GM18517 (cell line): ENCODE data around the gene PDGFA.

ENCODE experiments used
- ATAC-seq: cut with Tn5 transposase; IDR thresholded peaks from one replicate; pipeline ENCODE4 v1.9.1; 2021; ENCODE audit warnings: mild to moderate bottlenecking, moderate library complexity; ENCODE audit not compliant: unreplicated experiment

The PDGFA gene

DNA sequence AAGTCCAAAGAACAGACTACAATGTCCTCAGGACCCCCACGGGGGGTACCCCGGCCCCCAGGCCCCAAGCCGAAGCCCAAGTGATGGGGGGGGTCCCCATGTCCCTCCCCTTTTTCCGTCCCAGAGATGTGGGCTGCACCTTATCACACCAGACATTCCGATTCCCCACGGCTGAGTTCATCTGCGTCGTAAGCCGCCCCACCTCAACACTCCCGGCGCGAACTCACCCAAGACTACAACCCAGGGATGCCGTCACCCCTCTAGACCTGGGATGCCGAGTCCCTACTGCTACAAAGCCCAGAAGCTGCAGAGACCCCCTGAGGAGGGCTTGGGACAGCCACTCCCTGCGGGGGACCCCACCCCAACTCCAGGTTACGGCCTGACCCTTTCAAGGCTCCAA lies 14.5 kb downstream of the PDGFA start:
- ATAC-seq, result no peak

- no peak for ATAC-seq
Measured at GRCh38 chr7:504221-505111, 15.2 kb downstream of the PDGFA start.

DNA sequence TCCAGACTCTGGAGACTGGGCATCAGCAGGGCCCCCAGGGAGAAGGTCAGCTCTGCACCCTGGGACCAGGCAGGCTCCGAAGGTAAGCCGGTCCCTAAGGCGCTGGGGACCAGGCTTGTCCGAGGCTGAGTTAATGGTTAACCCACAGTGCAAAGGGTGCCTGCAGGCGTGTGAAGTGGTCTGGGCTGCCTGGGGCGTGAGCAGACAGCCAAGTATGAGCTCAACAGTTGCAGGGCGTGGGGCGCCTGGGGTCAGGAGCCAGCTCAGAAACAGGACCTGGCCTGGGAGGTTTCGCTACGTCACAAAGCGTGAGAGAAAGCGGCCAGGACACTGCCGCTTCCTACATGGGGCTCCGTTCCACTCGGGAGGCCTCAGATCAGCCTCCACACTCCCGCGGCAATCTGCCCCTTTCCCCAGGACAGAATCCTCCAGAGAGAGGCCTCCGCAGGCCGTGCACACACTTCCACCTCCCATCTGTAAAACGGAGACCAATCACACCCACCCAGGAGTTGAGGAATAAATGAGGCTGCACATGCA lies 16.0 kb downstream of the PDGFA start:
- ATAC-seq, result no peak

DNA sequence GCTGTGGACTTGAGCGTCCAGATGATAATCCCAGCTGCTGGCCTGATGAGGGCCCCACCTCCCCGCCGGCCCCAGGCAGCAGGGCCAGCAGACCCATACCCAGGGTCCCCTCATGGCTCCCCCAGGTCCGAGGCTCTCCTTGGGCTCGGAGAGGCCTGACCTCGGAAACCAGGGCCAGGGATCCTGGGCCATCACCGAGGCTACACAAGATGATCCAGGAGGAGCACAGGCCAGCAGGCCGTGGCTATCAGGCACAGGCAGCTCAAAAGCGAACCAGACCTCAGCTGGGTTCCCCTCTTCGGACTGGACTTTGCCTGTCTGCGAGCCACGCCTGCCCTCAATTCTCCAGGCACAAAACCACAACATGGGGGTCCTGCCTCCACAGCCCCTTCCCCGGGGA lies 17.4 kb downstream of the PDGFA start:
- ATAC-seq, result no peak

DNA sequence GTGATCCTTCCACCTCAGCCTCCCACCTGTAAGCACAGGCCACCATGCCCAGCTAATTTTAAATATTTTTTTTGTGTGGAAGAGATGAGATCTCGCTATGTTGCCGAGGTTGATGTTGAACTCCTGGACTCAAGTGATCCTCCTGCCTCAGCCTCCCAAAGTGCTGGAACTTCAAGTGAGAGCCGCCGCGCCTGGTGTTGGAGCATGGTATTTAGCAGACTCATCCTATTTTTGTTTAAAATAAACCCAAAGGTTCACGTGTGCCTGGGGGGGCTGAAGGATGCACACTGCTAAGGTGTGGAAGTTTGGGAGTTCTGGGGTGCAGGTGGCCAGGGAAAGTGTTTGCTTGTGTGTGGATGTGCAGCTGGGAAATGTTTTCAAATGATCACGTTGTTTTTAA lies 18.1 kb downstream of the PDGFA start:
- ATAC-seq, result no peak

DNA sequence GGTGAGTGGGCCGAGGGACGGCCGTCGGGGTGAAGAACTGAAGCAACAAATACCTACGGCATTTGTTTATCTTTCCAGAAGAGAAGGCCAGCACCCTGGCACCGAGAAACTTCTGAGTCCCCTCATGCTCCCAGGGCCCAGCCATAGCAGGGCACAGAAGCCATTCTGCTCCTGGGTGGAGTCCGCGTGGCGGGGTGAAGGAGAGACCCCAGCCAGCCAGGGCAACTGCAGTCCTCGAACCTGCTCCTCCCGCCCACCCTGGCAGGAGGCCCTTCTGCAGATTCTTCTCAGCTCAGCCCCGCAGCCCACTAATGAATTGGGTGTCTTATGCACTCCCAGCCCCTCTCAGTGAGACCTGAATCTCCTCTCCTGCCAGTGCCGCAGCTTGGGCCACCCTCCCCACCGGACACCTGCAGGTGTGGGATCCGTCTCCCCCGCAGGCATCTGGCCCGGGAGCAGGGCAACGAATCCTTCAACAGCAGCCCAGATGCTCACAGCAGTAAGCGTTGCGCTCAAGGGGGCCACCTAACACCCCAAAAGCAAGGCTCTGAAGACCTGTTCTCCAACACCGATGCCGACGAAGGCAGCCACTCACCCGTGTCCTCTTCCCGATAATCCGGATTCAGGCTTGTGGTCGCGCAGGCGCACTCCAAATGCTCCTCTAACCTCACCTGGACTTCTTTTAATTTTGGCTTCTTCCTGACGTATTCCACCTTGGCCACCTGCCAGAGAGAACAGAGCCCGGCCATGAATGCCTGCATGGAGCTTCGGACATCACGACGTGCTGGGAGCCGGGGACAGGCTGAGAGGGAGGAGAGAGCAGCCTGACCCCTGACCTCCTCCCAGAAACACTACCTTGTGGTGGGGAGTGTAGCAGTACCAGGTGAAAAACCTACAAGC lies 18.9 kb downstream of the PDGFA start:
- no peak for ATAC-seq

DNA sequence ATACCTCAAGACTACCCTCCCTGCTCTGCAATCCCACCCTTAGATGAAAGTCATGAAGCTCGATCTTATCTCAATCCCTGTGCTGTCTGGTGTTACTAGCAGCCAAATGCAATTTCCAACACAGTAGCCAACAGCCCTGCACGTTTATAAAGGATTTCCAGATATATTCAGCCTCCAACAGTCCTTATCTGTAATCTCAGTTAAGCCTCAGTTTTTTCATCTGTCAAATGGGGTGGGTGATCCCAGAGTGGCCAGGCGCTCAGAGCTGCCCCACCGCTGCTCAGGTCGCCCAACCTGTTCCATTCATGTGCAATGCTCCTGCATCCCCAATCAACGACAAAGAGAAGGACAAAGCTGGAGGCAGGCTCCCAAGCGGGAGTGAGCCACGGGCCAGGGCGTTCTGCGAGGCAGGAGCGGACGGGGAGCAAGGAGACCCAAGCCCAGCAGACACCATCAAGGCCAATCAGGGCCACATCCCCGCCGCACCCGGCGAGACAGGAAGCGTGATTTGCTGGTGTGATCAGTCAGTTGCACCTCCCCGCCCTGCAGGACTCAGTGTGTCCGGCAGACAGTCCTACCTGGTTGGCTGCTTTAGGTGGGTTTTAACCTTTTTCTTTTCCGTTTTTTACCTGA lies 19.7 kb downstream of the PDGFA start:
- no peak for ATAC-seq

DNA sequence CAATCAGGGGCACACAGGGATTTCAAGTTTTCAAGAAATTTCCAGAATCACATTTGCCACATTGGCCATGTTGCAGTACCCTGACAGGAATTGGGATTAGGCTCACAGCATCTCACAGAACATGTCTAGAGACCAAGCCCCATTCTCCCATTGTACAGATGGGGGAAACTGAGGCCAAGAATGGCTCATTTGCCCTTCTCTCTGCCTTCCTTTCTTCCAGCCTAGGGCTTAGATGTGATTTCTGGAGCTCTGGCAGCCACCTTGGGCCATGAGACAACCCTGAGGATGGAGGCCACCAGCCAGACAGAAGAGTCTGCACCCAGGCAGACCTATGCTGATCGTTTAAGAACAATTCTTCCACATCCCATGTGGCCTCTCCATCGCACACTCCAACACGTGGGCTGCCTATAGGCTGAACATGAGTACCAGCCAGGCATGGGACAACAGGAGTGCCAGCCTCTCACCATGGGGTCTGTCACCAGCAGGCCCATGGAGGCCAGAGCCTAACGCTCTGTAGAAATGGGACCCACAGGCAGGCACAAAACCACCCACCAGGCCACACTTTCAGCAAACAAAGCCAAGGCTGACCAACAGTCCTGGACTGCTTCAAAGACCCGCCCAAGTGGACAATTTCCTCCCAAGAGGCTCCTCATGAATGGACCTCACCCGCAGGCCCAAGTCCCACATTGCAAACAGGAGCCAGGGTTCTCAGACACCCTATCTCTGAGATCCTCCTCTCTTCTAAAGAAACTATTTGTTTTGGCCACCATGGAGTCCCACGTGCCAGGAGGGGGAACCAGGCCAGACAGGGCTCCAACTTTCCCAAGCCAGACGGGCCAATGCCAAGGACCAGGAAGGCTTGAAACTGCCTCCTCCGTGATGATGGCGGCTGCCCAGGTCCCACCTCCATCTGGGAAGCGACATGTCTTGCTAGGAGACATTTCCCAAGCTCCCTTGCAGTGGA lies 20.7 kb downstream of the PDGFA start:
- no peak for ATAC-seq

GRCh38 chr7:497946-498655 lies 21.5 kb downstream of the PDGFA start:
- ATAC-seq, result no peak

GRCh38 chr7:497346-497745 lies 22.3 kb downstream of the PDGFA start:
- no peak for ATAC-seq

DNA sequence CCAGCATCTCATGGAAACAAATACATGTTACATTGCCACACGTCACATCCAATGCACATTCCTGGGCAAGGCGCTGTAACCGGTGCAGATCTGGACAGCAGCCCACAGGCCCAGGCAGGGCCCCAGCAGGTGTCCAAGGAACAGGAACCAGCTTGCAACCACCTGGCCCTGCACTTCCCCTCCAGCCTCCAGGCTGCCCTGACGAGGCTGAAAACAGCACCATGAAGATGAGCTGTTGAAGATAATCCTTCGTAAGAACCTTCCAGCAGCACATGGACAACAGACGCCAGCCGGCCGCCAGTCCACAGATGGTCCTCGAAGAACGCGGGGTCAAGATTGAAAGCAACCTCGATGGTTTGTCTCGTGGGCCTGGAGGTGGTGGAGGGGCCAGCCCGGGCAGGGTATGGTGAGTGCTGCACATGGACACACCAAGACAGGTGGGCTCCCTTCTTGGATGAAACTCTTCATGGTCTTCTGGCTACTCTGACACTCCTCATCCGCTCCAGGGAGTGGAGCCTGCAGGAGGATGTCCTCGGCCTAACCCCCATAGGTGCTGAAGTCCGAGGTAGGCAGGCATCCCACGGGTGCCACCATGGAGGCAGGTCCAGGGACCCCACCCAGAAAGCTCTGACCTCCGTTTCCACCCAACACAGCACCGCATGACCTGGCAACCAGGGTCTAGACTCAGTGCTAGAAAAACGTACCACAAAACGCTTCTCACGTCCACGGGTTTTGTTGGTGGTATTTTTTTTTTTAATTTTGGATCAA lies 22.9 kb downstream of the PDGFA start:
- ATAC-seq, result no peak

GRCh38 chr7:495761-496321 lies 23.8 kb downstream of the PDGFA start:
- ATAC-seq, result no peak

DNA sequence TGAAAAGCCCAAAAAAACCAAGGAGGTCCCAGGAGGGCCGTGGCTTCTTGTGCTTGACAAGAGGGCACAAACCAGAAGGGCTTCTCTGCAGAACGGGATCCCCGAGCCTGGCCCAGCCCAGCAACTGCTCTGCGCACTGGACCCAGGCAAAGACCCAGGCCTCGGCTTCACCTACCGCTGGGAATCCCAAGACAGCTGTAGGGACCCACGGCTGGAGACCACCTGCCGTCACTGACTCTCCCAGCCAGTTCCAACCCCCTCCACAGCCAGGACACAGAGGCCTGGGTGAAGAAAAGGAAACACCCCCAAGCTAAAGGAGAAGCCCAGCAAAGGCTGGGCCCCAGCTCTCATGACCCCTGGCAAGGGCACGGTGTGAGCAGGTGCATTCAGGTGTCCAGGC lies 24.3 kb downstream of the PDGFA start:
- ATAC-seq, result no peak

DNA sequence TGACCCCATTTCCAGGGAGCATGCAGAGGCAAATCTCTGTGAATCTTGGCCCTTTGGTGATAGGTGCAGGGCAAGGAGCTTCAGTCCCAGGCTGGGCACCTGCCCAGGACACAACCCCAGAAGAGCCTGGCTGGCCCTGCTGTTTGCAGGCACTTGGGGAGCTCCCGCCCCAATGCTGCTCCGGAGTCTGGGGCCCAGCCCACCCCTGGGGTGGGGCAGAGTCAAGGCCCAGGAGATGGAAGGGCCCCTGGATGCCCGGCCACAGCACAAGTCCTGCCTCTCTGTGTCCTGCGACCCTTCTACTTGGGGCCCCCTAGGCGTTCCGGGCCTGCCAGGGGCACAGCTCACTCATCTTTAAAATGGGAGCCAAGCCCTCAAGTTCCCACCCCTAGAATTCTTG lies 24.7 kb downstream of the PDGFA start:
- no peak for ATAC-seq

- no peak for ATAC-seq
Measured at GRCh38 chr7:494259-494687, 25.4 kb downstream of the PDGFA start.

DNA sequence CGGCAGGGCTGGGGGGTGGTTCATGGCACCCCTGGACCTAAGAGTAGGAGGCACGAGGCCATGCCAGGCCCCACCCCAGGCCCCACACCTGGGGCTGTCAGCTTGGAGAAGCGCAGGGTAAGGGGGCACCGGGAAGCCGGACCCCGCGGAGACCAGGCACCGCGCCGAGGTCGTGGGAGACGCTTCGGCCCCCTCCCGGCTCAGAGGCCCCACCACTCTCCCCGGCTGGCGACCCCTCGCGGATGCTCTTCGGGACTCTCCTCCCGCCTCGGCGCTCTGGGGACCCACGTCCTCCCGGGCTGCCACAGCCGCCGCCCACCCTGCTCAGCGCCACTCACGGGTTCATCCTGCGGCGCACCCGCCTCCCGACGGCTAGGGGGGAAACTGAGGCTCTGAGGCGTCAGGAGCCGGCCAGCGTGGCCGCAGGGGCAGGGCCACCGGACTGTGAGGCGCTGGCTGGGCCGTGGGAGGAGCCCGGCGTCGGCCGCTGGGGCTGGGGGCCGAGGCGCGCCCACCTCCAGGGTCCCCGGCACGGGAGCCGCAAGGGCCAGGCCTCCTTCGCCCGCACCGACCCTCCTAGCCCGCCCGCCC lies 25.9 kb downstream of the PDGFA start:
- no peak for ATAC-seq

DNA sequence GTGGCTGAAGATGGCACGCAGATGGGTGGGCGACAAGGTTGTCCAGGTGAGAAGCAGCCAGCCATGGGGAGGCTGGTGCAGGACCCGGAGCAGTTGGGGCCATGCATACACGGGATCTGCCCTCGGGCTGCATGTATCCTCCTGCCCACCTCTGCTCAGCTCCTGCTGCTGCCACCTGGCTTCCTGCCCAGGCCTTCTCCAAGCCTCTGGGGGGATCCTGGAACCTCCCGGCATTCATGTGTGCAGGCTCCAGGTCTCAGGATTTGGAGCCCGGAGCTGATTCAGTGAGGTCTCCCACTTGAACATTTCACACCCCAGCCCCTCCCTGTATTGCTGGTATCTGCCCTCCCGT lies 27.0 kb downstream of the PDGFA start:
- ATAC-seq, result no peak
